ENCODE measurements around the gene HLA-DPA1. TPM values are rescaled to one million over a fixed set of nuclear protein-coding genes. Genes with fewer than 3 reads are reported as not detected.

HLA-DPA1 gene
- 1.9 and 3.5 TPM in 2 replicates for total RNA-seq

GRCh38 chr6:33073431-33073871 is at the start of gene HLA-DPA1:
HLA-DPA1 (minus strand) TSS chr6:33073649.

GRCh38 chr6:33075568-33076405 is 2.3 kb upstream of the HLA-DPA1 start, which contains the start of gene HLA-DPB1:
HLA-DPB1 (plus strand) TSS chr6:33075990; CDS start chr6:33076042, 52 bp downstream.

Other genes with a start within 250 kb of the HLA-DPA1 start
- gene TAP2, start 234.9 kb downstream of the HLA-DPA1 start, total RNA-seq, result 36.6 and 42.7 TPM in 2 replicates
- 46.6 and 69.2 TPM in 2 replicates for gene PSMB8, start 229.6 kb downstream of the HLA-DPA1 start, total RNA-seq
- gene TAP1, start 219.9 kb downstream of the HLA-DPA1 start, total RNA-seq, result 35.1 and 52.2 TPM in 2 replicates
- 8.6 and 32.4 TPM in 2 replicates for gene PSMB9, start 219.5 kb downstream of the HLA-DPA1 start, total RNA-seq
- 0.27 TPM in 1 of 2 replicates, not detected in the other for gene HLA-DMB, start 132.6 kb downstream of the HLA-DPA1 start, total RNA-seq
- gene HLA-DMA, start 120.6 kb downstream of the HLA-DPA1 start, total RNA-seq, result 0.27 and 0.75 TPM in 2 replicates
- 48.0 and 63.6 TPM in 2 replicates for gene BRD2, start 105.1 kb downstream of the HLA-DPA1 start, total RNA-seq
- gene HLA-DOA, start 64.1 kb downstream of the HLA-DPA1 start, total RNA-seq, result under 0.01 TPM in 1 of 2 replicates, not detected in the other
- 6.3 and 9.2 TPM in 2 replicates for gene HLA-DPB1, start 2.3 kb upstream of the HLA-DPA1 start, total RNA-seq
- gene COL11A2, start 118.8 kb upstream of the HLA-DPA1 start, total RNA-seq, result 0.09 and 0.19 TPM in 2 replicates
- gene RXRB, start 127.0 kb upstream of the HLA-DPA1 start, total RNA-seq, result 18.3 and 20.6 TPM in 2 replicates
- gene SLC39A7, start 127.2 kb upstream of the HLA-DPA1 start, total RNA-seq, result 108 and 126 TPM in 2 replicates
- 3.6 and 4.7 TPM in 2 replicates for gene HSD17B8, start 131.0 kb upstream of the HLA-DPA1 start, total RNA-seq
- gene RING1, start 134.9 kb upstream of the HLA-DPA1 start, total RNA-seq, result 17.6 and 23.9 TPM in 2 replicates
- gene VPS52, start 198.2 kb upstream of the HLA-DPA1 start, total RNA-seq, result 30.0 and 35.5 TPM in 2 replicates
- gene RPS18, start 198.4 kb upstream of the HLA-DPA1 start, total RNA-seq, result 6,632 and 6,752 TPM in 2 replicates
- 2.1 and 3.3 TPM in 2 replicates for gene B3GALT4, start 203.5 kb upstream of the HLA-DPA1 start, total RNA-seq
- 89.8 and 104 TPM in 2 replicates for gene WDR46, start 215.6 kb upstream of the HLA-DPA1 start, total RNA-seq
- gene PFDN6, start 216.0 kb upstream of the HLA-DPA1 start, total RNA-seq, result 47.1 and 52.0 TPM in 2 replicates
- gene RGL2, start 225.3 kb upstream of the HLA-DPA1 start, total RNA-seq, result 34.2 and 41.3 TPM in 2 replicates
- gene TAPBP, start 240.4 kb upstream of the HLA-DPA1 start, total RNA-seq, result 33.2 and 55.3 TPM in 2 replicates
- 11.2 and 18.4 TPM in 2 replicates for gene ZBTB22, start 244.1 kb upstream of the HLA-DPA1 start, total RNA-seq
- 54.9 and 68.0 TPM in 2 replicates for gene DAXX, start 249.3 kb upstream of the HLA-DPA1 start, total RNA-seq